Sigmoid colon (tissue), 7 donors: ENCODE results near the gene TRMU. TPM values are rescaled to one million over a fixed set of nuclear protein-coding genes. Genes with fewer than 3 reads are reported as not detected.

ENCODE experiments used
- DNase-seq: peaks from one replicate; pipeline ENCODE4 v3.0.0-alpha.2; 2019
- H3K27ac ChIP-seq, 4 donors: fragments of 200-600 bp; sonication (generic); one replicate each; pipeline ENCODE4 v1.5.1; 2016 to 2019; ENCODE audit warnings: mild to moderate bottlenecking in 1 of 4
- H3K27me3 ChIP-seq, 3 donors: fragments of 200-600 bp; sonication (generic); one replicate each; pipeline ENCODE4 v1.5.1; 2019; ENCODE audit warnings: mild to moderate bottlenecking in 1 of 3
- H3K36me3 ChIP-seq, 4 donors: fragments of 200-600 bp; sonication (generic); one replicate each; pipeline ENCODE4 v1.5.1; 2016 to 2019
- H3K4me1 ChIP-seq, 4 donors: fragments of 200-600 bp; sonication (generic); one replicate each; pipeline ENCODE4 v1.5.1; 2017 to 2019
- H3K4me3 ChIP-seq, 4 donors: fragments of 200-600 bp; sonication (generic); one replicate each; pipeline ENCODE4 v1.5.1; 2017 to 2019; ENCODE audit warnings: mild to moderate bottlenecking in 2 of 4, moderate library complexity in 1 of 4
- H3K9me3 ChIP-seq, 4 donors: fragments of 200-600 bp in 3 of 4; sonication (generic) in 3 of 4; one replicate each; pipeline versions ENCODE4 v1.5.1 to v1.6.1; 2013 to 2019
- EP300 ChIP-seq, 4 donors: sonication (generic); formaldehyde crosslinking; IDR thresholded peaks; one replicate each; pipeline ENCODE4 v1.6.1; 2017; ENCODE audit warnings: antibody characterized with exemption in 4 of 4
- POLR2A ChIP-seq, 2 donors: fragments of 450-650 bp; IDR thresholded peaks; one replicate each; pipeline ENCODE4 v1.6.1; 2016; ENCODE audit warnings: antibody characterized with exemption in 2 of 2, mild to moderate bottlenecking in 2 of 2, moderate library complexity in 2 of 2
- POLR2AphosphoS5 ChIP-seq, 4 donors: sonication (generic); formaldehyde crosslinking; IDR thresholded peaks; one replicate each; pipeline ENCODE4 v1.6.1; 2017; ENCODE audit warnings: antibody characterized with exemption in 4 of 4
- WGBS, 2 donors: extraction: QIAGEN DNeasy Blood & Tissue Kit; methylation state at CpG; one replicate each; pipeline ENCODE4 v1.1.7; 2013; 5-methylcytosine and 5-hydroxymethylcytosine counted together
- intact Hi-C: fragments of 100-400 bp; cut with DNase I; formaldehyde crosslinking; loops from one replicate; pipeline ENCODE4 v1.15.1; 2023
- polyA plus RNA-seq, 3 donors: library from polyadenylated mRNA; stranded (reverse); fragments of 200-250 nt; gene quantifications; one replicate each; pipeline ENCODE4 v1.2.3, GENCODE V29; 2013
- total RNA-seq, 4 donors: library from RNA; depleted of rRNA; stranded (reverse); fragments of >200 nt; gene quantifications; one replicate each; pipeline ENCODE4 v1.1.0, GENCODE V29; 2016
- TF ChIP-seq, protein P1 (sequence below), 4 experiments: fragments of 450-650 bp in 3 of 4; fragments of 200-600 bp in 1 of 4; IDR thresholded peaks; one replicate each; pipeline ENCODE4 v1.5.1; 2016 to 2019; ENCODE audit warnings: antibody characterized with exemption in 4 of 4, mild to moderate bottlenecking in 3 of 4, moderate library complexity in 2 of 4
- donor health status: healthy with polysubstance abuse.
- donor health status: Bipolar disorder and iron deficiency.
- donor health status: healthy.

Gene TRMU
- total and polyA plus RNA-seq, 7 donors: 12.5 to 38.7 (median 21.9) TPM

DNA sequence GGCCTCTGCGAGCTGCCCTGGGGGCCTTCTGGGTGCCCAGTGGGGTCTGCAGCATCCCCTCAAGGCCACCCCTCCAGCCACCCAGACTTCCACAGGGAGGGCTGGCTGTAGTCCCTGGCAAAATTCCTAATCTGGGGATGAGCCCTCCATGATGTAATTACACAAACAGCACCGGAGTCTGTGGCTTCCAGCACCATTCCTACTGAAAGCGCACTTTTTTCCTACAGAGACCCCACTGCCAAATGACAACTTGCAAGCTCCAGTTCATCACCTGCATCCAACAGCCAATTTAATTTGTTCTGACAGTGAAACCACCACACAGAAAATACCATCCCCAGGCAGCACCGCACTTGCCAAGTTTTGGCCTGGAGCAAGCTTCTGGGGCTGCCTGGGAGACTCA is 70.4 kb downstream of the TRMU start:
- DNase-seq: no peak
- intact Hi-C loops: no loop called here
- Histone ChIP-seq H3K9me3 (no peaks in the 10 kb centered on the region), H3K27ac (no peak overlapping the region), H3K4me3 (no peak overlapping the region), H3K4me1 (no peaks in the 10 kb centered on the region), H3K27me3 (no peaks in the 10 kb centered on the region), H3K36me3 (no peaks in the 10 kb centered on the region)
- 88 to 89% methylated on average over 4 of the region's 4 CpGs for WGBS, 2 donors
- TF ChIP-seq POLR2A (IDR thresholded peaks at IDR 0.05): no peak
- no peak for TF ChIP-seq EP300 (IDR thresholded peaks at IDR 0.05)
- TF ChIP-seq, protein P1, sequence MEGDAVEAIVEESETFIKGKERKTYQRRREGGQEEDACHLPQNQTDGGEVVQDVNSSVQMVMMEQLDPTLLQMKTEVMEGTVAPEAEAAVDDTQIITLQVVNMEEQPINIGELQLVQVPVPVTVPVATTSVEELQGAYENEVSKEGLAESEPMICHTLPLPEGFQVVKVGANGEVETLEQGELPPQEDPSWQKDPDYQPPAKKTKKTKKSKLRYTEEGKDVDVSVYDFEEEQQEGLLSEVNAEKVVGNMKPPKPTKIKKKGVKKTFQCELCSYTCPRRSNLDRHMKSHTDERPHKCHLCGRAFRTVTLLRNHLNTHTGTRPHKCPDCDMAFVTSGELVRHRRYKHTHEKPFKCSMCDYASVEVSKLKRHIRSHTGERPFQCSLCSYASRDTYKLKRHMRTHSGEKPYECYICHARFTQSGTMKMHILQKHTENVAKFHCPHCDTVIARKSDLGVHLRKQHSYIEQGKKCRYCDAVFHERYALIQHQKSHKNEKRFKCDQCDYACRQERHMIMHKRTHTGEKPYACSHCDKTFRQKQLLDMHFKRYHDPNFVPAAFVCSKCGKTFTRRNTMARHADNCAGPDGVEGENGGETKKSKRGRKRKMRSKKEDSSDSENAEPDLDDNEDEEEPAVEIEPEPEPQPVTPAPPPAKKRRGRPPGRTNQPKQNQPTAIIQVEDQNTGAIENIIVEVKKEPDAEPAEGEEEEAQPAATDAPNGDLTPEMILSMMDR (IDR thresholded peaks at IDR 0.05): no peak
- no peak for TF ChIP-seq POLR2AphosphoS5 (IDR thresholded peaks at IDR 0.05)

DNA sequence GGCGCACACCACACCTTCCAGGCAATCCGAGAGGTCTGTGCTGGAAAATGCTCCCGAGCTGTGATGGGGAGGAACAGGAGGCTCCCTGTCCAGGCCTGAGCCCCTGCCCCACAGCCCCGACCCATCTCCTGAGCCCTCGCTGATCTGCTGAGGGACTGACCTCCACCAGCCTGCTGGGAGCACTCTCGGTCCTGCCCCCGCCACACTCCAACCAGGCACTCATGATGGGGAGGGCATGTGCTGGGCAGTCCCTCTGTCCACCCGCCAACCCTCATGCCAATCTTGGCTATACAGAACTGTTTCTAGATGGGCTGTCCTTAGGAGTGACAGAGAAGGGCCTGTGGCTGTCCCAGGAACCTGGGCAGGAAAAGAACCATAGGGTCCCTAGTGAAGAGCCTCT is 70.8 kb downstream of the TRMU start:
- Histone ChIP-seq H3K4me3 (no peak overlapping the region), H3K9me3 (no peaks in the 10 kb centered on the region), H3K4me1 (no peaks in the 10 kb centered on the region), H3K36me3 (no peaks in the 10 kb centered on the region), H3K27me3 (no peaks in the 10 kb centered on the region), H3K27ac (no peak overlapping the region)
- intact Hi-C loops: no loop called here
- DNase-seq: no peak
- TF ChIP-seq EP300 (IDR thresholded peaks at IDR 0.05) (no peak), POLR2AphosphoS5 (IDR thresholded peaks at IDR 0.05) (no peak), POLR2A (IDR thresholded peaks at IDR 0.05) (no peak)
- TF ChIP-seq, protein P1 (IDR thresholded peaks at IDR 0.05): no peak
- 94 to 95% methylated on average over 8 of the region's 8 CpGs for WGBS, 2 donors

DNA sequence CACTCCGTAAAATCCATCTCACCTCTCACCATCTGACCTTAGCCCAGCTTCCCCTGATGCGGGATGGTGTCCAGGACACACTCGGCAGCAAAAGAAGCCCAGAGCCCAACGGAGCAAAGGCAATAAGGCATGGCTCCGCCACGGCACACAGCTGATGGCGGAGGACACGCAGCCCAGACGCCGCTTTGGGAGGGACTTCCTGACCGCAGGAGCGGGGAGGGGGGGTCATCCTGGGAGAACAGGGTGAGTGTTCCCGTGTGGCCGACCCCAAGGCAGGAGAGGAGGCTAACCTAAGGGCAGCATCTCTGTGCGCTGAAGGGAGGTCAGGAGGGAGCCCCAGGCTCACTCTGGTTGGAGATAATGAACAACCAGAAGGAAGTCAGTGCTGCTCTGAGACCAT is 71.3 kb downstream of the TRMU start:
- no peak overlapping the region for H3K27ac ChIP-seq
- no peaks in the 10 kb centered on the region for H3K36me3 ChIP-seq
- no peaks in the 10 kb centered on the region for H3K9me3 ChIP-seq
- intact Hi-C loops: no loop called here
- no peak for DNase-seq
- H3K4me3 ChIP-seq: no peak overlapping the region
- WGBS, 2 donors: 90 to 91% methylated on average over 15 of the region's 15 CpGs
- H3K27me3 ChIP-seq: no peaks in the 10 kb centered on the region
- TF ChIP-seq, protein P1 (IDR thresholded peaks at IDR 0.05): no peak
- TF ChIP-seq EP300 (IDR thresholded peaks at IDR 0.05) (no peak), POLR2AphosphoS5 (IDR thresholded peaks at IDR 0.05) (no peak), POLR2A (IDR thresholded peaks at IDR 0.05) (no peak)
- H3K4me1 ChIP-seq: no peaks in the 10 kb centered on the region

Other genes starting within 250 kb of the TRMU start
- gene PPARA, start 185.2 kb upstream of the TRMU start, total RNA-seq: 10 to 100 TPM; 16.6 to 21.4 (median 20.6) TPM
- gene PPARA, start 185.2 kb upstream of the TRMU start, polyA plus RNA-seq: 10 to 100 TPM in 2 of 3 donors, 1 to 10 TPM in 1; 7.8 to 22.7 (median 12.0) TPM
- gene CDPF1, start 85.4 kb upstream of the TRMU start, total RNA-seq: 10 to 100 TPM; 15.8 to 18.9 (median 17.5) TPM
- 10 to 100 TPM in 1 of 3 donors, 1 to 10 TPM in 2; 7.9 to 11.2 (median 9.0) TPM for gene CDPF1, start 85.4 kb upstream of the TRMU start, polyA plus RNA-seq
- gene PKDREJ, start 72.4 kb upstream of the TRMU start, total RNA-seq: under 1 TPM in 2 of 4 donors, not detected in 2; 0.14 to 0.36 TPM
- under 1 TPM in 2 of 3 donors, not detected in 1; under 0.01 to 0.35 TPM for gene PKDREJ, start 72.4 kb upstream of the TRMU start, polyA plus RNA-seq
- 10 to 100 TPM; 34.6 to 56.0 (median 40.0) TPM for gene TTC38, start 67.7 kb upstream of the TRMU start, total RNA-seq
- gene TTC38, start 67.7 kb upstream of the TRMU start, polyA plus RNA-seq: 100 to 1,000 TPM in 1 of 3 donors, 10 to 100 TPM in 2; 65.5 to 105 (median 85.3) TPM
- gene GTSE1, start 38.8 kb upstream of the TRMU start, total RNA-seq: under 1 TPM in 3 of 4 donors, not detected in 1; 0.27 to 0.36 (median 0.28) TPM
- 10 to 100 TPM in 1 of 3 donors, 1 to 10 TPM in 2; 1.6 to 14.3 (median 1.8) TPM for gene GTSE1, start 38.8 kb upstream of the TRMU start, polyA plus RNA-seq
- gene CELSR1, start 201.9 kb downstream of the TRMU start, total RNA-seq: 1 to 10 TPM in 2 of 4 donors, under 1 TPM in 2; 0.81 to 2.5 (median 1.5) TPM
- gene CELSR1, start 201.9 kb downstream of the TRMU start, polyA plus RNA-seq: 1 to 10 TPM in 1 of 3 donors, under 1 TPM in 2; 0.23 to 5.0 (median 0.60) TPM